HG03064 (cell line): ENCODE results near the gene ILKAP.

Experiments
- ATAC-seq: cut with Tn5 transposase; IDR thresholded peaks from one replicate; pipeline ENCODE4 v1.9.1; 2021; ENCODE audit warnings: low read depth; ENCODE audit not compliant: unreplicated experiment

ILKAP gene

GRCh38 chr2:238126338-238126737, 77.2 kb downstream of the ILKAP start:
- ATAC-seq, result no peak

DNA sequence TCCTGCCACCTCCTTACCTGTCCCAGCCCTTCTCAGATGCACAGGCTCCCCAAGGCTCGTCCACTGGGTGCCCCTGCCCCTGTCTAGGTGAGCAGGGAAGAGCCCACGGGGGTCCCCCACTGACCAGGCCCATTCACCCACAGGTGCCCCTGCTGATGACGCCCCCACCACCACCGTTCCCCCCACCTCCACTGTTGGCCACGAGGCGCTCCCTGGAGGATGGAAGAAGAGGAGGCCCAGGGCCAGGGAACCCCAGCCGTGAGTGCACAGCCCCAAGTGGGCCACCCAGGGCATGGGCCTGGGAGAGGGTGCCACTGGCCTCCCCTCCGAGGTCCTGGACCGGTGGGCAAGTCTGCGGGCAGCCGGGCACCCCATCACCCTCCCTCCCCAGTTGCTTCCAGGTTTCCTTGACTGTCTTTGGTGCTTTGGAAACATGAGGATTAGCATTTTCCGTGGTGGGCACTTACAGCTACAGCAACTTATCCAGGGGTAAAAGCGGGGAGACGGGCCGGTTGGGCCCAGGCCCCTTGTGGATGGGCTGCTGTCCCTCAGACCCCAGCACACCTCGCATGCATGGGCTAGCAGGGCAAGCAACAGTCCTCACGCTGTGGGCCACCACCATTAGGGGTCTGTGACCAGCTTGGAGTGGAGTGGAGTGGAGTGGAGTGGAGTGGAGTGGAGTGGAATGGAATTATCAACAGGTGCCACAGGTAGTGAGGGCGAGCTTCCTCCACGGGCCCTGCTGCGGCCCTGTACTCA, 78.2 kb downstream of the ILKAP start:
- no peak for ATAC-seq

DNA sequence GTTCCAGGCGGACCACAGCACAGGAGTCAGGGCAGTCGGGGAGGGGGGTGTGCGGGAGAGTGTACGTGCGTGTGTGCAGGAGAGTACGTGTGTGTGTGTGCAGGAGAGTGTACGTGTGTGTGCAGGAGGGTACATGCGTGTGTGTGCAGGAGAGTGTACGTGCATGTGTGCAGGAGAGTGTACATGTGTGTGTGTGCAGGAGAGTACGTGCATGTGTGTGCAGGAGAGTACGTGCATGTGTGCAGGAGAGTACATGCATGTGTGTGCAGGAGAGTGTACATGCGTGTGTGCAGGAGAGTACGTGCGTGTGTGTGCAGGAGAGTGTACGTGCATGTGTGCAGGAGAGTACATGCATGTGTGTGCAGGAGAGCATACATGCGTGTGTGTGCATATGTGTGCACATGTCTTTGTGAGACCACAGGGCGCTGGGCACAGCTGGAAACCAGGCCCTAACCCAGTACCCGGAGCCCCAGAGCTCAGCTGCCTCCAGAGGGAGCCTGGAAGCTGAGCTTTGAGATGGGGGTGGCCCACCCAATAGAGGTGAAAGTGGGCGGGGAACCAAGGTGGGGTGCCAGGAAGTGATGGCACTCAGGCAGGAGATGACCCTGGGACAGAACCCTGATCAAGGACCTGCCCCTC, 78.9 kb downstream of the ILKAP start:
- ATAC-seq, result no peak

DNA sequence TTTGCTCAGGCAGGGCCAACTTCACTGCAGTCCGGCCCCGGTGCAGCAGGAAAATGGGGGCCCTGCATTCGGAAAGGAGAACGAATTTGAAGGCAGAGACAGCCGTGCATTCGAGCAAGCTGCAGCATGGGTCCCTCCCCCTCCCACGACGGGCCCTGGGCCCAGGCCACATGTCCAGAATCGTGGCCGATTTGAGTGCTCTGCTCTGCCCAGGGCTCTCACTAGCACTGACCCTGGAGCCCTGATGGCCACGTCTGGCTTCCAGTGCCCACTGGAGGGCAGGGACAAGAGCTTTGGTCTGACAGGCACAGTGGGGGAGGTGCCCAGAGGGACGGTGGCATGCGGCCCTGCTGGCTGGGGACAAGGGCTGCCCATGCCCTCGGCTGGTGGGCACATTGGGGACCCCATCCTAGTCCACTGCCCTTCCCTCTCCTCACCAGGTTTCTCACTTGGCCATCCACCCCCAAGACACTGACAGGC, 79.5 kb downstream of the ILKAP start:
- no peak for ATAC-seq

GRCh38 chr2:238123218-238123971, 80.1 kb downstream of the ILKAP start:
- no peak for ATAC-seq

- no peak for ATAC-seq
Measured at GRCh38 chr2:238122287-238123217, 80.9 kb downstream of the ILKAP start.

DNA sequence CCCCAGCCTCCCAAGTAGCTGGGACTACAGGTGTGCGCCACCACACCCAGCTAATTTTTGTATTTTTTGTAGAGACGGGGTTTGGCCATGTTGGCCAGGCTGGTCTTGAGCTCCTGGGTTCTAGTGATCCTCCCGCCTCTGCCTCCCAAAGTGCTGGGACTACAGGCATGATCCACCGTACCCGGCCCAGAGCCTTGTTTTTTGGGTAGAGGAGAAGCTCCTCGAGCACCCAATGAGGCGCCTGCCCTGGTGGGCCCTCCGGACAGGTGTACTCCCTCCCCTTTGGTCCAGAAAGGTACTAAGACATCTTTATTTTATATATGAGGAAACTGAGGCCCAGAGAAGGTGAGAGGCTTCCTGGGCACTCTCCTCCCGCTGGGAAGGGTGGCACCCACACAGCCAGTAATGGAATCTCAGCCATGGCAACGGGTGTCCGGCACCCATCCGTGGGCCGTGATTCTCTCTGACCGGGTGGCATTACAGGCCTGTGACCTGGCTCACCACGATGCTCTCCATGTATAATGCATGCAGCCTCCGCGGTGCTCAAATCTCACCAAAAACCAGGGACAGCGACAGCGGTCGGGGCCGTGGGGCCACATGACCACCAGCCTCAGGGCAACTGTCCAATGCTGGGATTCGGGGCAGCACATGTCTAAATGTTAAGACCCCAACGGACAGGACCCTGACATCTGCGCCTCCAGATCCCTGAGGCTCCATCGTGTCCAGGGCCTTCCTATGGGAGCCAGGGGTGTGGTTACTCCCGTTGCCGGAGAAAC, 81.8 kb downstream of the ILKAP start:
- no peak for ATAC-seq

- ATAC-seq, result no peak
Measured at GRCh38 chr2:238120463-238121298, 82.8 kb downstream of the ILKAP start.
